ENCODE data around the gene IL13RA1. TPM values are rescaled to one million over a fixed set of nuclear protein-coding genes. Genes with fewer than 3 reads are reported as not detected.
A peak's percentile ranks its signal among the peaks of the same experiment; 100 is the strongest.

Gene IL13RA1
- total RNA-seq, 4 donors from 2014 or later: 20.8 to 25.0 (median 22.9) TPM

DNA sequence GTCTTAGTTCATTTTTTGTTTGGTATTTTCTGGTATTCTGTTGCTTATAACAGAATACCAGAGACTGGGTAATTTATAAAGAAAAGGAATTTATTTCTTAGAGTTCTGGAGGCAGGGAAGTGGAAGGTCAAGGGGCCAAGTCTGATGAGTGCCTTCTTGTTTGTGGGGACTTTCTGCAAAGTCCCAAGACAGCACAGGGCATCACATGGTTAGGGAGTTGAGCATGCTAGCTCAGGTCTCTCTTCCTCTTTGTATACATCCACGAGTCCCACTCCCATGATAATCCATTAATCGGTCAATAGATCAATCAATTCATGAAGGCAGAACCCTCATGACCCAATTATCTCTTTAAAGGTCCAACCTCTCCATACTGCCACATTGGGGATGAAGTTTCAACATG, 31.1 kb downstream of the IL13RA1 start:
- intact Hi-C loops (cut with DNase I; ENCODE audit: low total_unique reads): no loop called here
- Histone ChIP-seq H3K27ac (no peak overlapping the region), H3K4me3 (no peak overlapping the region), H3K4me1 (peaks cover 11% of the 10 kb centered on the region in 2 donors), H3K36me3 (no peaks in the 10 kb centered on the region), H3K27me3 (no peaks in the 10 kb centered on the region), H3K9me3 (no peaks in the 10 kb centered on the region)
- in situ Hi-C loops (cut with MboI; ENCODE audit: low sequenced_read_pairs in 4 of 4): no loop called here
- DNase-seq (no peak), ATAC-seq (no peak)
- TF ChIP-seq CTCF (IDR thresholded peaks at IDR 0.05 in 4 of 5, conservative IDR thresholded peaks at IDR 0.05 in 1 of 5) (no peak), POLR2A (IDR thresholded peaks at IDR 0.05) (no peak)

GRCh38 chrX:118760025-118760424, 32.6 kb downstream of the IL13RA1 start:
- no peaks in the 10 kb centered on the region for H3K27me3 ChIP-seq

GRCh38 chrX:118761939-118762707, 34.7 kb downstream of the IL13RA1 start:
- no peak for ATAC-seq

More at GRCh38 chrX:118760025-118760424, 32.6 kb downstream of the IL13RA1 start:
- in situ Hi-C loops (cut with MboI; ENCODE audit: low sequenced_read_pairs in 4 of 4) (no loop called here), intact Hi-C loops (cut with DNase I; ENCODE audit: low total_unique reads) (no loop called here)
- no peak overlapping the region for H3K4me3 ChIP-seq
- H3K9me3 ChIP-seq: no peaks in the 10 kb centered on the region
- H3K36me3 ChIP-seq: no peaks in the 10 kb centered on the region
- peaks cover 11% of the 10 kb centered on the region in 2 donors for H3K4me1 ChIP-seq
- ATAC-seq: no peak
- no peak overlapping the region for H3K27ac ChIP-seq
- DNase-seq: no peak
- no peak for TF ChIP-seq CTCF (IDR thresholded peaks at IDR 0.05 in 4 of 5, conservative IDR thresholded peaks at IDR 0.05 in 1 of 5)
- no peak for TF ChIP-seq POLR2A (IDR thresholded peaks at IDR 0.05)

GRCh38 chrX:118763489-118763888, 36.1 kb downstream of the IL13RA1 start:
- intact Hi-C loops (cut with DNase I; ENCODE audit: low total_unique reads) (no loop called here), in situ Hi-C loops (cut with MboI; ENCODE audit: low sequenced_read_pairs in 4 of 4) (no loop called here)
- H3K27ac ChIP-seq: no peak overlapping the region
- ATAC-seq (no peak), DNase-seq (no peak)
- no peak overlapping the region for H3K4me3 ChIP-seq
- TF ChIP-seq CTCF (IDR thresholded peaks at IDR 0.05 in 4 of 5, conservative IDR thresholded peaks at IDR 0.05 in 1 of 5) (no peak), POLR2A (IDR thresholded peaks at IDR 0.05) (no peak)
- no peaks in the 10 kb centered on the region for H3K27me3 ChIP-seq
- H3K36me3 ChIP-seq: no peaks in the 10 kb centered on the region
- peaks cover 11% of the 10 kb centered on the region in 2 donors for H3K4me1 ChIP-seq
- no peaks in the 10 kb centered on the region for H3K9me3 ChIP-seq

More at GRCh38 chrX:118761939-118762707, 34.7 kb downstream of the IL13RA1 start:
- Histone ChIP-seq H3K27ac (peak overlapping the region in 3 of 4 donors; percentile 2 to 36 (median 27)), H3K36me3 (no peaks in the 10 kb centered on the region), H3K4me1 (peaks cover 11% of the 10 kb centered on the region in 2 donors), H3K27me3 (no peaks in the 10 kb centered on the region), H3K4me3 (no peak overlapping the region), H3K9me3 (no peaks in the 10 kb centered on the region)
- TF ChIP-seq CTCF (IDR thresholded peaks at IDR 0.05 in 4 of 5, conservative IDR thresholded peaks at IDR 0.05 in 1 of 5) (peak in 1 of 5 experiments; percentile 13), POLR2A (IDR thresholded peaks at IDR 0.05) (no peak)
- no peak for DNase-seq
- in situ Hi-C loops (cut with MboI; ENCODE audit: low sequenced_read_pairs in 4 of 4): no loop called here
- intact Hi-C loops (cut with DNase I; ENCODE audit: low total_unique reads): no loop called here
